NT2/D1 (cell line): Measurements from ENCODE around the gene RUNX2.

Experiments
- YY1 ChIP-seq: IDR thresholded peaks from 2 replicates; pipeline ENCODE4 v1.6.1; 2011; ENCODE audit not compliant: insufficient read length, insufficient read depth
- ZNF274 ChIP-seq: IDR thresholded peaks from 2 replicates; pipeline ENCODE4 v1.6.1; 2011; ENCODE audit warnings: mild to moderate bottlenecking, low read depth, low read length

DNA sequence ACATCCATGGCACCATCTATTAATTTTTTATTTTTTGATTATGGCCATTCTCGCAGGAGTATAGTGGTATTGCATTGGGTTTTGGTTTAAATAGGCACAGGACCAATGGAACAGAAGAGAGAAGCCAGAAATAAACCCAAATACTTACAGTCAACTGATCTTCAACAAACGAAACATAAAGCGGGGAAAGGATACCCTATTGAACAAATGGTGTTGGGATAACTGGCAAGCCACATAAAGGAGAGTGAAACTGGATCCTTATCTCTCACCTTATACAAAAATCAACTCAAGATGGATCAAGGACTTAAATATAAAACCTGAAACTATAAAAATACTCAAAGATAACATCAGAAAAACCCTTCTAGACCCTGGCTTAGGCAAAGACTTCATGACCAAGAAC, 25.3 kb upstream of the RUNX2 start:
- TF ChIP-seq YY1: no peak
- TF ChIP-seq ZNF274: no peak
